ENCODE results near the gene CLK1. TPM values are rescaled to one million over a fixed set of nuclear protein-coding genes. Genes with fewer than 3 reads are reported as not detected.

CLK1 gene
- total and polyA plus RNA-seq, 9 of the 15 experiments (the other 6 are each of a cell fraction or from before 2014, with no cell fraction given) = 29.3 to 99.2 (median 47.0) TPM

GRCh38 chr2:200834701-200835100 lies 29.8 kb downstream of the CLK1 start:
- no peak for DNase-seq (ENCODE audit: extremely low read depth in 1 of 4, low spot score in 3 of 4)
- H3K9me1 ChIP-seq (ENCODE audit: control insufficient read depth, insufficient read depth, low read length) = no peaks in the 10 kb centered on the region
- TF ChIP-seq HMGN3 (IDR thresholded peaks at IDR 0.05; ENCODE audit: borderline replicate concordance, extremely low read depth, insufficient read length, low read depth, low read length) (no peak), HIVEP1 (CRISPR knock-in tag; IDR thresholded peaks at IDR 0.05) (no peak), FUS (optimal IDR thresholded peaks at IDR 0.05; ENCODE audit: low read depth, low read length) (no peak), CEBPZ (IDR thresholded peaks at IDR 0.05; ENCODE audit: borderline replicate concordance, low read depth, low read length) (no peak)
- no peaks in the 10 kb centered on the region for H4K20me1 ChIP-seq (replicated peaks; ENCODE audit: control insufficient read depth, insufficient read depth, low read length)
- no peak overlapping the region for H2AFZ ChIP-seq (ENCODE audit: low read depth, low read length)
- H3K27ac ChIP-seq (ENCODE audit: extremely low read depth, low read depth, low read length) = no peak overlapping the region
- BruUV-seq (replicated peaks) = no TSS peak
- no peaks in the 10 kb centered on the region for H3K36me3 ChIP-seq (ENCODE audit: control insufficient read depth, insufficient read depth, low read length)
- in situ Hi-C loops (cut with MboI) = no loop called here
- H3K9me3 ChIP-seq (replicated peaks; ENCODE audit: control insufficient read depth, insufficient read depth, low read depth, low read length) = 0 out of 2 replicates have a peak, but pooled peaks cover 4% of the 10 kb centered on the region
- 20% methylated on average over 4 of the region's 4 CpGs for WGBS (ENCODE audit: insufficient coverage, low coverage, missing lambda C conversion rate)
- intact Hi-C loops (cut with micrococcal nuclease) = no loop called here
- H3K4me2 ChIP-seq (ENCODE audit: insufficient read depth, low read length) = no peak overlapping the region
- no peak overlapping the region for H3K4me3 ChIP-seq
- H3K79me2 ChIP-seq (ENCODE audit: control insufficient read depth, insufficient read depth, low read length) = no peaks in the 10 kb centered on the region
- H3K4me1 ChIP-seq (replicated peaks in 1 of 2; ENCODE audit: control insufficient read depth in 2 of 2, insufficient read depth in 2 of 2, low read length in 2 of 2) = no peaks in the 10 kb centered on the region
- H3K9ac ChIP-seq (ENCODE audit: insufficient read depth in 1 of 2, low read depth in 2 of 2, low read length in 2 of 2) = no peak overlapping the region
- no peaks in the 10 kb centered on the region for H3K27me3 ChIP-seq (ENCODE audit: control insufficient read depth in 2 of 2, insufficient read depth in 2 of 2, low read length in 2 of 2)
- no peak for ATAC-seq
- CTCF ChIA-PET (ENCODE audit: low intra/inter-chr PET ratio) = interaction anchor here (0.6 kb wide), 1 partner anchor 46 kb away, joined by 3 read pairs; no protein-coding TSS in a partner anchor
- FAIRE-seq = no peak
- POLR2A ChIA-PET = no interaction called here

Data from K562 (cell line).